Peyer's patch (tissue), 4 donors: ENCODE data around the gene DCAF17.

Source experiments
- POLR2A ChIP-seq, 2 donors: fragments of 450-650 bp; IDR thresholded peaks; one replicate each; pipeline ENCODE4 v1.5.1; 2017; ENCODE audit warnings: antibody characterized with exemption in 2 of 2, mild to moderate bottlenecking in 2 of 2, moderate library complexity in 2 of 2
- TF ChIP-seq, protein P1 (sequence below), 6 experiments: fragments of 450-650 bp in 4 of 6; fragments of 200-600 bp in 2 of 6; sonication (generic) in 1 of 6; IDR thresholded peaks; one replicate each; pipeline ENCODE4 v1.5.1; 2017 to 2019; ENCODE audit warnings: antibody characterized with exemption in 6 of 6, mild to moderate bottlenecking in 3 of 6, moderate library complexity in 1 of 6

DNA sequence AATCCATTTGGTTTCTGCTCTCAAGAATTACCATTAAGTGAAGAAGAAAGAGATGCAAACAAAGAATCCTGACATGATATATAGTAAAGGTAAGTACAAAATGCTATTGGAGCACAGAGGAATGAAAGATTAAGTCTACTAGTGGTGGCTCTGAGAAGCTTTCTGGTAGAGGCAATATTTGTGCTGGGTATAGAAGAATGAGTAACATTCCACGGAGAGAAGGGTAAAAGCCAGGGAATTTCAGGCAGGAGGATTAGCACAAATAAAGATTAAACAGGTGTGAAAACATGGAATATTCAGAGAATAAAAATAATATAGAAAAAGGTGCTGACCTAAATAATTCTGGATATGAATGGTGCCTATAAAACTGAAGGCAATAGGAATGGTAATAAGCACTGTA, 32.1 kb upstream of the DCAF17 start:
- no peak for TF ChIP-seq POLR2A (IDR thresholded peaks at IDR 0.05)
- TF ChIP-seq, protein P1, sequence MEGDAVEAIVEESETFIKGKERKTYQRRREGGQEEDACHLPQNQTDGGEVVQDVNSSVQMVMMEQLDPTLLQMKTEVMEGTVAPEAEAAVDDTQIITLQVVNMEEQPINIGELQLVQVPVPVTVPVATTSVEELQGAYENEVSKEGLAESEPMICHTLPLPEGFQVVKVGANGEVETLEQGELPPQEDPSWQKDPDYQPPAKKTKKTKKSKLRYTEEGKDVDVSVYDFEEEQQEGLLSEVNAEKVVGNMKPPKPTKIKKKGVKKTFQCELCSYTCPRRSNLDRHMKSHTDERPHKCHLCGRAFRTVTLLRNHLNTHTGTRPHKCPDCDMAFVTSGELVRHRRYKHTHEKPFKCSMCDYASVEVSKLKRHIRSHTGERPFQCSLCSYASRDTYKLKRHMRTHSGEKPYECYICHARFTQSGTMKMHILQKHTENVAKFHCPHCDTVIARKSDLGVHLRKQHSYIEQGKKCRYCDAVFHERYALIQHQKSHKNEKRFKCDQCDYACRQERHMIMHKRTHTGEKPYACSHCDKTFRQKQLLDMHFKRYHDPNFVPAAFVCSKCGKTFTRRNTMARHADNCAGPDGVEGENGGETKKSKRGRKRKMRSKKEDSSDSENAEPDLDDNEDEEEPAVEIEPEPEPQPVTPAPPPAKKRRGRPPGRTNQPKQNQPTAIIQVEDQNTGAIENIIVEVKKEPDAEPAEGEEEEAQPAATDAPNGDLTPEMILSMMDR (IDR thresholded peaks at IDR 0.05), result no peak
